HepG2 (cell line): ENCODE measurements around the gene RBMS2. TPM values are rescaled to one million over a fixed set of nuclear protein-coding genes. Genes with fewer than 3 reads are reported as not detected.

Source experiments
- ARNT2 ChIP-seq: sonication (generic); formaldehyde crosslinking; IDR thresholded peaks from 2 replicates; pipeline ENCODE4 v1.8.0; 2022; ENCODE audit warnings: mild to moderate bottlenecking, low read depth, missing genetic modification reagents, moderate library complexity
- CREB3 ChIP-seq: sonication (generic); formaldehyde crosslinking; IDR thresholded peaks from 2 replicates; pipeline ENCODE4 v1.5.0; 2020; ENCODE audit warnings: missing genetic modification reagents
- DBP ChIP-seq: sonication (generic); formaldehyde crosslinking; IDR thresholded peaks from 2 replicates; pipeline ENCODE4 v1.4.0; 2020; ENCODE audit warnings: missing genetic modification reagents; ENCODE audit errors: not compliant biosample characterization
- FOXK1 ChIP-seq: sonication (generic); formaldehyde crosslinking; IDR thresholded peaks from 2 replicates; pipeline ENCODE4 v1.4.0; 2020; ENCODE audit warnings: low read depth, missing genetic modification reagents, borderline replicate concordance
- GATAD2A ChIP-seq: IDR thresholded peaks from 2 replicates; pipeline ENCODE4 v1.6.1; 2016
- HOXA3 ChIP-seq: sonication (generic); formaldehyde crosslinking; IDR thresholded peaks from 2 replicates; pipeline ENCODE4 v1.5.0; 2020; ENCODE audit warnings: missing genetic modification reagents
- IKZF5 ChIP-seq: IDR thresholded peaks from 2 replicates; pipeline ENCODE4 v1.6.1; 2018; ENCODE audit warnings: missing genetic modification reagents, mild to moderate bottlenecking, missing compliant biosample characterization
- KDM6A ChIP-seq: IDR thresholded peaks from 2 replicates; pipeline ENCODE4 v1.6.1; 2016; ENCODE audit warnings: low read depth
- MLX ChIP-seq: IDR thresholded peaks from 2 replicates; pipeline ENCODE4 v1.6.1; 2016
- NR2F2 ChIP-seq: IDR thresholded peaks from 2 replicates; pipeline ENCODE4 v1.6.1; 2012; ENCODE audit warnings: low read depth, inconsistent platforms, borderline replicate concordance
- PHF20 ChIP-seq: sonication (generic); formaldehyde crosslinking; IDR thresholded peaks from 2 replicates; pipeline ENCODE4 v1.5.0; 2020; ENCODE audit warnings: mild to moderate bottlenecking, missing genetic modification reagents
- POGZ ChIP-seq: sonication (generic); formaldehyde crosslinking; IDR thresholded peaks from 2 replicates; pipeline ENCODE4 v1.4.0; 2020; ENCODE audit warnings: mild to moderate bottlenecking, missing genetic modification reagents
- RERE ChIP-seq: IDR thresholded peaks from 2 replicates; pipeline ENCODE4 v1.6.1; 2016; ENCODE audit warnings: low read depth, missing genetic modification reagents, missing compliant biosample characterization
- TARDBP ChIP-seq: sonication (generic); formaldehyde crosslinking; IDR thresholded peaks from 2 replicates; pipeline ENCODE4 v1.8.0; 2022; ENCODE audit warnings: mild to moderate bottlenecking, missing genetic modification reagents
- WIZ ChIP-seq: sonication (generic); formaldehyde crosslinking; IDR thresholded peaks from 2 replicates; pipeline ENCODE4 v1.5.1; 2020; ENCODE audit warnings: mild to moderate bottlenecking, missing genetic modification reagents
- ZFP36 ChIP-seq: fragments of 150-350 bp; IDR thresholded peaks from 2 replicates; pipeline ENCODE4 v1.6.1; 2018; ENCODE audit warnings: borderline replicate concordance, low read length, low read depth; ENCODE audit not compliant: partially characterized antibody
- ZNF207 ChIP-seq: fragments of 450-650 bp; IDR thresholded peaks from 2 replicates; pipeline ENCODE4 v1.6.1; 2016; ENCODE audit warnings: antibody characterized with exemption, borderline replicate concordance
- ZNF224 ChIP-seq: sonication (generic); formaldehyde crosslinking; IDR thresholded peaks from 2 replicates; pipeline ENCODE4 v1.5.0; 2020; ENCODE audit warnings: mild to moderate bottlenecking, missing genetic modification reagents
- ZNF772 ChIP-seq: sonication (generic); formaldehyde crosslinking; IDR thresholded peaks from 2 replicates; pipeline ENCODE4 v1.5.0; 2020; ENCODE audit warnings: mild to moderate bottlenecking, missing genetic modification reagents
- polyA plus RNA-seq, 8 experiments: library from polyadenylated mRNA; depleted of rRNA in 3 of 8; stranded (reverse) in 7 of 8; unstranded in 1 of 8; fragments of >200 nt; fragmentation: Illumina TruSeq in 4 of 8; extraction: Trizol in 4 of 8; gene quantifications; 2 replicates each; pipeline versions ENCODE4 v1.2.1 to v1.2.3, GENCODE V29; 2011 to 2016; ENCODE audit warnings: low read depth in 4 of 8, missing spikeins in 1 of 8, mixed read lengths in 1 of 8; ENCODE audit not compliant: insufficient read depth in 1 of 8
- total RNA-seq, 5 experiments: library from RNA; depleted of rRNA; stranded (reverse); fragments of >200 nt; fragmentation: Illumina TruSeq; extraction: Trizol; gene quantifications; 2 replicates each; pipeline ENCODE4 v1.2.3, GENCODE V29; 2016; ENCODE audit warnings: low read depth in 1 of 5

Gene RBMS2
- total and polyA plus RNA-seq, 2 of the 13 experiments (the other 11 are each of a cell fraction or from before 2014, with no cell fraction given) = 0.53 to 7.4 TPM

DNA sequence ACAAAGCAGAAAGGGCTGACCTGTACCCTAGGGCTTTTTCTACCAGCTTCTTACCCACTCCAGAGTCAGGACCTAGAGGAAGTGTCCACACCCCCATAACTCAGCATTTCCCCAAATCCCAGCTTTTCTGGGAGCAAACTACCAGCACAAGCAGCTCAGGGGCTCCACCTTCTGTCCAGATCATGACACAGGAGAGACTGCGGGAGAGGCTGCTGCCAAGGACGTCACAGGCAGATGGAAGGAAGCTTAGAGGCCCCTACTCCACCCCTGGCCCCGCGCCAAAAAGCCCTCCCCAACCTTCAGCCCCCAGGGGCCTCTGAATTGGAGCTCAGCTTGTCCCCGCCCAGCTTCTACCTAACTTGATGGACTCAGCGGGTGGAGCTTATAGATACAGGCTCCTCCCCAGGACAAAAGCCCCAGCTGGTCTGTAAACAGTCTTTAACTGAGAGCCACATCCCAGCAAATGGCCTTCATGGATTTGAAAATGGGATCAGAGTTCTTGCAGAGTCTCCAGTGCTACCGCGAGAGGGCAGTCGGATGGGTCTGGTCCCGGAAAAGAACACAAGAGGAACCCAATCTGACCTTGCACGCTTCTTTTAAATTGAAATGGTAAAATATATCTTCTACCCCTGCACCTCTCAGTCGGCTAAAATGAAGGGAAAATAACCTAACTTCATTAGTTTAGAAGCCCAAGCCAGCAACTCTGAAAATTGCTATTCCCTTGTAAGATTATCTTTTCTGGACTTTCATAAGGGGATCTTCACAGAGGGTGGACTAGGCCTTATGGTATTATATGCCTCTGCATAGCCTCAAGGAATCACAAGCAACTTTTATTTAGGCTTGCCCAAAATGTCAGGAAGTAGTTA, 115.3 kb downstream of the RBMS2 start (continued):
- no peak for TF ChIP-seq ZNF224 (CRISPR knock-in tag)
- no peak for TF ChIP-seq CREB3 (CRISPR knock-in tag)
- TF ChIP-seq FOXK1 (CRISPR knock-in tag) = peak; percentile 73
- peak; percentile 86; the same call in 1 of the 2 replicates for TF ChIP-seq ZNF772 (CRISPR knock-in tag)
- no peak; the same call in 1 of the 2 replicates for TF ChIP-seq ARNT2 (CRISPR knock-in tag)
- no peak for TF ChIP-seq DBP (CRISPR knock-in tag)
- TF ChIP-seq KDM6A (CRISPR knock-in tag) = 0 out of 2 replicates have a peak, but pooled peaks have one; percentile 44
- peak; percentile 36; the same call in 1 of the 2 replicates for TF ChIP-seq MLX (CRISPR knock-in tag)
- peak; percentile 68; the same call in 1 of the 2 replicates for TF ChIP-seq IKZF5 (CRISPR knock-in tag)
- peak; percentile 59; the same call in 1 of the 2 replicates for TF ChIP-seq TARDBP (CRISPR knock-in tag)
- no peak for TF ChIP-seq WIZ (CRISPR knock-in tag)
- no peak for TF ChIP-seq RERE (CRISPR knock-in tag)
- peak; percentile 81 for TF ChIP-seq HOXA3 (CRISPR knock-in tag)
- no peak for TF ChIP-seq ZNF207
- TF ChIP-seq GATAD2A (CRISPR knock-in tag) = peak; percentile 82
- TF ChIP-seq ZFP36 = no peak
- peak; percentile 67; the same call in 1 of the 2 replicates for TF ChIP-seq PHF20
- peak; percentile 74 for TF ChIP-seq POGZ (CRISPR knock-in tag)
- no peak for TF ChIP-seq NR2F2
